GM21360 (cell line): ENCODE data around the gene OCSTAMP.

Experiments used
- ATAC-seq: cut with Tn5 transposase; IDR thresholded peaks from one replicate; pipeline ENCODE4 v1.9.1; 2021; ENCODE audit warnings: mild to moderate bottlenecking, moderate library complexity; ENCODE audit not compliant: unreplicated experiment

OCSTAMP gene

GRCh38 chr20:46573788-46574584 is 23.5 kb upstream of the OCSTAMP start:
- no peak for ATAC-seq

GRCh38 chr20:46573234-46573633 is 22.8 kb upstream of the OCSTAMP start:
- no peak for ATAC-seq

- no peak for ATAC-seq
These were observed 22.3 kb upstream of the OCSTAMP start for GRCh38 chr20:46572790-46573189.

- ATAC-seq: no peak
These were observed 21.7 kb upstream of the OCSTAMP start for GRCh38 chr20:46572153-46572552.

GRCh38 chr20:46571418-46571817 is 21.0 kb upstream of the OCSTAMP start:
- no peak for ATAC-seq

GRCh38 chr20:46570956-46571355 is 20.5 kb upstream of the OCSTAMP start:
- ATAC-seq: no peak

GRCh38 chr20:46569961-46570360 is 19.5 kb upstream of the OCSTAMP start:
- no peak for ATAC-seq

GRCh38 chr20:46568570-46569129 is 18.2 kb upstream of the OCSTAMP start:
- ATAC-seq: no peak

GRCh38 chr20:46566125-46566524 is 15.7 kb upstream of the OCSTAMP start:
- no peak for ATAC-seq

- no peak for ATAC-seq
These were observed 13.9 kb upstream of the OCSTAMP start for GRCh38 chr20:46564241-46564957.

- ATAC-seq: no peak
These were observed 13.4 kb upstream of the OCSTAMP start for GRCh38 chr20:46563860-46564221.

GRCh38 chr20:46563170-46563859 is 12.9 kb upstream of the OCSTAMP start:
- ATAC-seq: no peak

GRCh38 chr20:46562373-46563169 is 12.1 kb upstream of the OCSTAMP start:
- no peak for ATAC-seq

GRCh38 chr20:46562009-46562372 is 11.5 kb upstream of the OCSTAMP start:
- ATAC-seq: no peak

- no peak for ATAC-seq
These were observed 9.4 kb upstream of the OCSTAMP start for GRCh38 chr20:46559685-46560440.

GRCh38 chr20:46559001-46559400 is 8.5 kb upstream of the OCSTAMP start:
- ATAC-seq: no peak

GRCh38 chr20:46558511-46558959 is 8.1 kb upstream of the OCSTAMP start:
- no peak for ATAC-seq

- no peak for ATAC-seq
These were observed 6.9 kb upstream of the OCSTAMP start for GRCh38 chr20:46557231-46557956.

- no peak for ATAC-seq
These were observed 5.0 kb upstream of the OCSTAMP start for GRCh38 chr20:46555370-46555956.
